Measurements from ENCODE around the gene ME2.
"Not testable (repeated sequence)": the region's sequence is repeated elsewhere in the genome, so short reads cannot be mapped to it uniquely, and the experiment has no call there.

The ME2 gene

GRCh38 chr18:50848991-50849390 lies 29.9 kb upstream of the ME2 start:
- DNase-seq (ENCODE audit: low read depth), result no peak
- TF ChIP-seq CTCF (IDR thresholded peaks at IDR 0.05; ENCODE audit: low read depth, low read length, missing control alignments), result no peak
- in situ Hi-C loops (cut with HindIII; ENCODE audit: low sequenced_read_pairs), result no loop called here
- no peak overlapping the region for H3K4me3 ChIP-seq (ENCODE audit: low read depth, low read length)

- H3K4me3 ChIP-seq (ENCODE audit: low read depth, low read length), result no peak overlapping the region
- DNase-seq (ENCODE audit: low read depth), result no peak
- in situ Hi-C loops (cut with HindIII; ENCODE audit: low sequenced_read_pairs), result no loop called here
- TF ChIP-seq CTCF (IDR thresholded peaks at IDR 0.05; ENCODE audit: low read depth, low read length, missing control alignments), result no peak
These were observed 29.5 kb upstream of the ME2 start for GRCh38 chr18:50849419-50849821.

GRCh38 chr18:50850307-50851065 lies 28.4 kb upstream of the ME2 start:
- TF ChIP-seq CTCF (IDR thresholded peaks at IDR 0.05; ENCODE audit: low read depth, low read length, missing control alignments), result no peak
- DNase-seq (ENCODE audit: low read depth), result no peak
- no peak overlapping the region for H3K4me3 ChIP-seq (ENCODE audit: low read depth, low read length)
- in situ Hi-C loops (cut with HindIII; ENCODE audit: low sequenced_read_pairs), result no loop called here

GRCh38 chr18:50853863-50854271 lies 25.1 kb upstream of the ME2 start:
- TF ChIP-seq CTCF (IDR thresholded peaks at IDR 0.05; ENCODE audit: low read depth, low read length, missing control alignments), result no peak
- DNase-seq (ENCODE audit: low read depth), result no peak
- in situ Hi-C loops (cut with HindIII; ENCODE audit: low sequenced_read_pairs), result no loop called here
- no peak overlapping the region for H3K4me3 ChIP-seq (ENCODE audit: low read depth, low read length)

- no peak overlapping the region for H3K4me3 ChIP-seq (ENCODE audit: low read depth, low read length)
- no peak for DNase-seq (ENCODE audit: low read depth)
- no peak for TF ChIP-seq CTCF (IDR thresholded peaks at IDR 0.05; ENCODE audit: low read depth, low read length, missing control alignments)
- in situ Hi-C loops (cut with HindIII; ENCODE audit: low sequenced_read_pairs), result no loop called here
These were observed 22.8 kb upstream of the ME2 start for GRCh38 chr18:50855976-50856757.

GRCh38 chr18:50857166-50857565 lies 21.8 kb upstream of the ME2 start:
- H3K4me3 ChIP-seq (ENCODE audit: low read depth, low read length); DNase-seq (ENCODE audit: low read depth); in situ Hi-C loops (cut with HindIII; ENCODE audit: low sequenced_read_pairs): not testable (repeated sequence)

GRCh38 chr18:50857694-50858093 lies 21.2 kb upstream of the ME2 start:
- no peak for DNase-seq (ENCODE audit: low read depth)
- no peak for TF ChIP-seq CTCF (IDR thresholded peaks at IDR 0.05; ENCODE audit: low read depth, low read length, missing control alignments)
- in situ Hi-C loops (cut with HindIII; ENCODE audit: low sequenced_read_pairs), result no loop called here
- no peak overlapping the region for H3K4me3 ChIP-seq (ENCODE audit: low read depth, low read length)
